SU-DHL-6 (cell line): Measurements from ENCODE around the gene TP53RK.
"Not testable (repeated sequence)": the region's sequence is repeated elsewhere in the genome, so short reads cannot be mapped to it uniquely, and the experiment has no call there.

ENCODE experiments used
- H2AFZ ChIP-seq: fragments of 200-600 bp; sonication (generic); 2 replicates; pipeline ENCODE4 v1.6.1; 2014; ENCODE audit warnings: low read depth, mild to moderate bottlenecking, moderate library complexity, mixed read lengths, antibody characterized with exemption, low read length; ENCODE audit not compliant: severe bottlenecking
- H3F3A ChIP-seq: fragments of 200-600 bp; shearing (Covaris generic); 2 replicates; pipeline ENCODE4 v1.6.0; 2016; ENCODE audit warnings: antibody characterized with exemption, mild to moderate bottlenecking; ENCODE audit not compliant: insufficient read depth
- H3K27ac ChIP-seq: fragments of 200-600 bp; sonication (generic); 2 replicates; pipeline ENCODE4 v1.5.1; 2016; ENCODE audit warnings: low read depth, mild to moderate bottlenecking, low read length, moderate library complexity, mixed read lengths
- H3K27me3 ChIP-seq: fragments of 200-600 bp; sonication (generic), shearing (Covaris generic); 2 replicates; pipeline ENCODE4 v1.6.0; 2014; ENCODE audit warnings: mild to moderate bottlenecking, low read length
- H3K36me3 ChIP-seq: fragments of 200-600 bp; sonication (generic); 2 replicates; pipeline ENCODE4 v1.6.1; 2014; ENCODE audit warnings: mild to moderate bottlenecking, low read length, mixed read lengths
- H3K4me2 ChIP-seq: fragments of 300-600, 200-600 bp; shearing (Covaris generic), sonication (generic); 2 replicates; pipeline ENCODE4 v1.6.0; 2014; ENCODE audit warnings: low read length, low read depth, mild to moderate bottlenecking; ENCODE audit not compliant: poor library complexity, severe bottlenecking
- H3K4me3 ChIP-seq: fragments of 200-600 bp; sonication (generic); 2 replicates; pipeline ENCODE4 v1.5.1; 2014; ENCODE audit warnings: antibody characterized with exemption, low read length, mild to moderate bottlenecking, mixed read lengths; ENCODE audit not compliant: insufficient read depth, poor library complexity, severe bottlenecking
- H3K79me2 ChIP-seq: fragments of 200-600 bp; sonication (generic); 2 replicates; pipeline ENCODE4 v1.6.1; 2014; ENCODE audit warnings: mild to moderate bottlenecking, low read length, moderate library complexity; ENCODE audit not compliant: insufficient read depth
- H3K9ac ChIP-seq: fragments of 200-600 bp; sonication (generic); 2 replicates; pipeline ENCODE4 v1.7.0; 2014; ENCODE audit warnings: mild to moderate bottlenecking, low read length
- H3K9me2 ChIP-seq: fragments of 200-600 bp; sonication (generic); replicated peaks from 2 replicates; pipeline ENCODE4 v1.6.1; 2014; ENCODE audit warnings: low read length; ENCODE audit not compliant: insufficient read depth
- H3K9me3 ChIP-seq: fragments of 200-600 bp; sonication (generic); 2 replicates; pipeline ENCODE4 v1.6.1; 2014; ENCODE audit warnings: low read length, mixed read lengths; ENCODE audit not compliant: insufficient read depth
- H4K20me1 ChIP-seq: fragments of 200-600 bp; sonication (generic); 2 replicates; pipeline ENCODE4 v1.6.1; 2014; ENCODE audit warnings: low read depth, mild to moderate bottlenecking, antibody characterized with exemption, low read length, moderate library complexity, mixed read lengths
- CTCF ChIP-seq: fragments of 200-600 bp; sonication (generic); IDR thresholded peaks from one replicate; pipeline ENCODE4 v1.5.1; 2017; ENCODE audit warnings: antibody characterized with exemption, mild to moderate bottlenecking, low read length, moderate library complexity; ENCODE audit not compliant: insufficient read depth, poor library complexity, severe bottlenecking
- EZH2phosphoT487 ChIP-seq: fragments of 200-600 bp; sonication (generic), shearing (Covaris generic); conservative IDR thresholded peaks from 2 replicates; pipeline ENCODE4 v1.6.1; 2018; ENCODE audit warnings: mild to moderate bottlenecking, antibody characterized with exemption, low read length, moderate library complexity, mixed read lengths

Gene TP53RK

GRCh38 chr20:46678516-46678915, 10.7 kb downstream of the TP53RK start:
- peaks cover 4% of the 10 kb centered on the region; the same call in 1 of the 2 replicates for H4K20me1 ChIP-seq
- no peaks in the 10 kb centered on the region for H3K36me3 ChIP-seq
- peaks cover 12% of the 10 kb centered on the region for H3F3A ChIP-seq
- no peaks in the 10 kb centered on the region for H3K79me2 ChIP-seq
- no peaks in the 10 kb centered on the region for H3K27me3 ChIP-seq
- H3K9ac ChIP-seq, result no peak overlapping the region
- H3K9me3 ChIP-seq, result no peaks in the 10 kb centered on the region
- H3K27ac ChIP-seq, result no peak overlapping the region
- H3K4me2 ChIP-seq, result no peak overlapping the region
- TF ChIP-seq CTCF (no peak), EZH2phosphoT487 (no peak)
- no peak overlapping the region for H2AFZ ChIP-seq
- H3K4me3 ChIP-seq, result no peak overlapping the region
- H3K9me2 ChIP-seq, result no peaks in the 10 kb centered on the region

GRCh38 chr20:46677608-46678007, 11.6 kb downstream of the TP53RK start:
- Histone ChIP-seq H4K20me1 (peaks cover 4% of the 10 kb centered on the region; the same call in 1 of the 2 replicates), H3K4me3 (no peak overlapping the region), H3K9ac (no peak overlapping the region), H3K79me2 (no peaks in the 10 kb centered on the region), H3K4me2 (no peak overlapping the region), H3K36me3 (no peaks in the 10 kb centered on the region), H3F3A (peaks cover 11% of the 10 kb centered on the region), H2AFZ (no peak overlapping the region), H3K9me3 (no peaks in the 10 kb centered on the region), H3K27ac (no peak overlapping the region), H3K9me2 (no peaks in the 10 kb centered on the region), H3K27me3 (no peaks in the 10 kb centered on the region)
- TF ChIP-seq CTCF (no peak), EZH2phosphoT487 (no peak)

- H2AFZ ChIP-seq, H3K27me3 ChIP-seq, H3K79me2 ChIP-seq, H4K20me1 ChIP-seq, H3F3A ChIP-seq, H3K4me2 ChIP-seq, H3K36me3 ChIP-seq, H3K27ac ChIP-seq, H3K9ac ChIP-seq, H3K9me3 ChIP-seq, H3K9me2 ChIP-seq, H3K4me3 ChIP-seq: not testable (repeated sequence)
Observed at GRCh38 chr20:46676649-46677316, 12.5 kb downstream of the TP53RK start.

- no peaks in the 10 kb centered on the region for H3K36me3 ChIP-seq
- H3K27ac ChIP-seq, result no peak overlapping the region
- H2AFZ ChIP-seq, result no peak overlapping the region
- no peaks in the 10 kb centered on the region for H3K9me2 ChIP-seq
- no peak overlapping the region for H3K4me2 ChIP-seq
- H3K4me3 ChIP-seq, result no peak overlapping the region
- no peaks in the 10 kb centered on the region for H3F3A ChIP-seq
- no peak overlapping the region for H3K9ac ChIP-seq
- H3K27me3 ChIP-seq, result no peaks in the 10 kb centered on the region
- no peaks in the 10 kb centered on the region for H3K79me2 ChIP-seq
- TF ChIP-seq CTCF (no peak), EZH2phosphoT487 (no peak)
- H4K20me1 ChIP-seq, result no peaks in the 10 kb centered on the region
- H3K9me3 ChIP-seq, result peaks cover 14% of the 10 kb centered on the region; the same call in 1 of the 2 replicates
Observed at GRCh38 chr20:46674253-46675083, 14.8 kb downstream of the TP53RK start.
